HPDE6-E6E7 (cell line): ENCODE measurements around the gene RBM43.
"Not testable (repeated sequence)": the region's sequence is repeated elsewhere in the genome, so short reads cannot be mapped to it uniquely, and the experiment has no call there.

Source experiments
- DNase-seq: peaks from one replicate; pipeline ENCODE4 v3.0.0; 2011; ENCODE audit warnings: missing footprints; ENCODE audit errors: extremely low spot score

Gene RBM43

DNA sequence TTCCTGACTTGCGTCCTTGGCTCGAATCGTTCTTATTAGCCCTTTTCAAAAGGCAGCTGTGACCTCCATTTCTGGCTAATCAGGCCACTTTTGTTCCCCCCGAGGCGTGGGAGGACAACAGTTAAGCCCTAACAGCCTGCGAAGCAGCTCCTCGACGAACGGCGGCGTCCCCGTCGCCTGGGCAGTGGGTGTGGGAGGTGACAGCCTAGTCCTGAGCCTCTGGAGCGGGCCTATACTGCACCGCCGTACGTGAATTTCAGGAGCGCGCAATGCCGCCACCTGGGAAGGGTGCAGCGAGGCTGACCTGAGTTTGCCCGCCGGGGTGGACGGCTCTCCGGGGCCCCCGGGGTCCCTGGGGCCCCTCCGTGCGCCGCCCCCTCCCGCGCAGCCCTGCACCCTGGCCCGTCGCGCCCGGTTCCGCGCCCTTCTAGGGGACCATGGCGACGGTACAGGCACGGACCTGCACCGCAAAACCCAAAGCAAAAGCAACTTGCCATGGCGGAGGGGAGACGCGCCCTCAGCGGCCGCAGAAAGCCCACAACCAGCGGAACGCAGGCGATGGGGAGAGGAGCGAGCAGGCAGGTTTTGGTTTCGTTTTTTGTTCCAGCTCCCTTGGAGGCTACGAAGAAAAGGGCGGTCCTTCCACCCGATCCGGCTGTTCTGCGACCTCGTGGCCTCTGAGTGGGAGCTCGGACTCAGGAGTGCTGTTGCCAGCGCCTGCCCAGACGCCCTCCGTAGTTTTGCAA lies at the start of gene RBM43:
TSS of gene RBM43 (minus strand) at position 633 of the 746 bp plus-strand sequence. CDS start at position 497, 136 bp downstream.
- DNase-seq, result peak; percentile 88

GRCh38 chr2:151310313-151310712 lies 48.6 kb upstream of the RBM43 start:
- not testable (repeated sequence) for DNase-seq

- DNase-seq, result peak; percentile 46
Observed at GRCh38 chr2:151306621-151307020, 45.0 kb upstream of the RBM43 start.

DNA sequence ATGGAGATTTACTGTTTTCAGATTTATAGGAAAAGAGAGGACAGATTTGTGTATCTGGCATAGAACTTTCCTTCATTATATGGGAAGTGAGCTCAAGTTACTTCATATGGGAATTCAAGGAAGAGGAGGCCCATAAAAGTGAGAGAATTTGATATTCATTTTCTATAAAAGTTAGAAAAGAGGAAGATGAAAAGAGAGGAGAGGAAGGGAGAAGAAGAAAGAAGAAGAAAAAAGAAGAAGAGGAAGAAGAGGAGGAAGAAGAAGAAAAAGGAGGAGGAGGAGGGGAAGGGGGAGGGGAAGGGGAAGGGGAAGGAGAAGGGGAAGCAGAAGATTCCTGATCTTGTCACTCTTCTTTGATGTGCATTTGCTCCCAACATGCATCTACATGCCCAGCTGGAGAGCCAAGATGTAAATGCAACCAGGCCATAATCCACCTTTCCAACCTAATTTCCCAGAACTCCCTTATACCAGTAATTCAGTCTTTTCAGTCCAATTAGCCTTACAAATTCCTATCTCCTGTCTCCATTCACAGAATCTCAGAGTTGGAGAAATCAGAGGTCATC lies 43.5 kb upstream of the RBM43 start:
- DNase-seq, result no peak

GRCh38 chr2:151302879-151303278 lies 41.2 kb upstream of the RBM43 start:
- DNase-seq, result no peak

GRCh38 chr2:151302404-151302803 lies 40.7 kb upstream of the RBM43 start:
- DNase-seq, result no peak

GRCh38 chr2:151299920-151300539 lies 38.4 kb upstream of the RBM43 start:
- no peak for DNase-seq

GRCh38 chr2:151297882-151298281 lies 36.2 kb upstream of the RBM43 start:
- DNase-seq, result no peak

DNA sequence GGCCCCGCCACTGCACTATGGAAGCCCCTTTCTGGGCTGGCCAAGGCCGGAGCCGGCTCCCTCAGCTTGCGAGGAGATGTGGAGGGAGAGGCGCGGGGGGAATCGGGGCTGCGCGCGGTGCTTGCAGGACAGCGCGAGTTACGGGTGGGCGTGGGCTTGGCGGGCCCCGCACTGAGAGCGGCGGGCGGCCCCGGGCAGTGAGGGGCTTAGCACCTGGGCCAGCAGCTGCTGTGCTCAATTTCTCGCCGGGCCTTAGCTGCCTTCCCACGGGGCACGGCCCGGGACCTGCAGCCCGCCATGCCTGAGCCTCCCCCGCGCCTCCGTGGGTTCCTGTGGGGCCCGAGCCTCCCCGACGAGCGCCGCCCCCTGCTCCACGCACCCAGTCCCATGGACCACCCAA lies 34.3 kb upstream of the RBM43 start:
- not testable (repeated sequence) for DNase-seq

- no peak for DNase-seq
Observed at GRCh38 chr2:151292546-151292945, 30.9 kb upstream of the RBM43 start.

DNA sequence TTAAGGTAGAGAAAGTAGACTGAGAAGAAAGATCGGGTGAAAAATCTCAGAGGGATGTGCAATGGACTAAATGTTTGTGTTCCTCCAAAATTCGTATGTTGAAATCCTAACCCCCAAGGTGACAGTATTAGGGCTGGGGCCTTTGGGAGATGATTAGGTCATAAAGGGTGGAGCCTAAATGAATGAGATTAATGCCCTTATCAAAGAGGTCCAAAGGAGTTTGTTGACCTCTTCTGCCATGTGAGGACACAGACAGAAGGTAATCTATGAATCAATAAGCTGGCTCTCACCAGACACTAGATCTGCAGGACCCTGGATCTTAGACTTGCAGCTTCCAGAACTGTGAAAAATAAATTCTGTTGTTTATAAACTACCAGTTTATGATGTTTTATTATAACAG lies 30.5 kb upstream of the RBM43 start:
- DNase-seq, result no peak

GRCh38 chr2:151291224-151291623 lies 29.6 kb upstream of the RBM43 start:
- no peak for DNase-seq

GRCh38 chr2:151289972-151290866 lies 28.6 kb upstream of the RBM43 start:
- peak; percentile 39 for DNase-seq

- DNase-seq, result no peak
Observed at GRCh38 chr2:151287513-151288250, 26.0 kb upstream of the RBM43 start.

DNA sequence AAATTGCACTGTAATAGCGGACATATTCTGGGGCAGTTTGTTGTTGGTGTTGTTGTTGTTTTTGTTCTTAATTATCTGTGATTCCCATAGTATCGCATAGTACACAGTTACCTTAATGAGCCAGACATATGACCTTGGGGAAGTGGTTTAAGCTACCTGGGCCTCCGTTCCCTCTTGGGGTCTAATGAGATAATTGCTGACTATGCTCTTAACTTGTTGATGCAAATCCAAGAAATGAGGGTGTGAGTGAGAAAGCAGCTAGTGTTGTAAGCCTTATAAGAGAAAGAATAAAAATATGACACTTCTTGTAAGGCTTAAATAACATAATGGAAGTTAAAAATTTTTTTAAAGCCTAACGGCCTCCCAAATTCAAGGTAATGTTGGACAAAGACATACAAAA lies 20.7 kb upstream of the RBM43 start:
- DNase-seq, result no peak

DNA sequence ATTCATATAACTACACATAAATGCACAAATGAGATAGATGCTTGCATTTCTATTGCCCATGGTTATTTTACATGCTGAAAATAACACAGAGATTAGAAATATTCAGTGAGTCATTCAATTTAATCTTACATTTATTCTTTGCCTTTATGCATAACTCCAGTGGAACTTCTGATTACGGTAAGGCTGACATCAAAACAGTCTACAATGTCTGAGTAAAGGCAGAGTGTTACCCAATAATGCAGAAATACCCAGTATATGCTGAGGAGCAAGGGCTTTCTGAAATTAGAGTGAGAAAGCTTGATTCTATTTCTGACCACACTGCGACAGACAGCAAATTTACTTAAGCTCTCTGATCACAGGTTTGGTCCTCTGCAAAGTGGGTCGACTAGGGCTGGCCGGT lies 18.6 kb upstream of the RBM43 start:
- DNase-seq, result no peak

GRCh38 chr2:151278487-151278886 lies 16.8 kb upstream of the RBM43 start:
- no peak for DNase-seq

DNA sequence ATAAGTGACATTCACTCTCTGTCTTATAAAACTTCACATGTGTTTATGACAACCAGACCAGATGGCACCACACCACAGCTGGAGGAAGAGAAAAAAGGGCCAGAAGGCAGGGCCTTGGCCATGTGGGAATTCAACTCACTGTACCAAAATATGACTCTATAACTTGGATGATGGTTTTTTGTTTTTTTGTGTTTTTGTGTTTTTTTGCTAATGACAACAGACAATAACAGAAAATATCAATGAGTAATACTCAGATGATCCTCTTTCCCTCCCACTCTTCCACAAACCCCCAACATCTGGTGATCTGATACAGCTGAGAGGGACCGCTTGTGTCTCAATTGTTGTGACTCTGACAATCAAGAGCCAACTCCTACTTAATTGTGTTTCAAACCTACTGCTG lies 15.4 kb upstream of the RBM43 start:
- DNase-seq, result no peak

GRCh38 chr2:151275291-151275690 lies 13.6 kb upstream of the RBM43 start:
- no peak for DNase-seq

DNA sequence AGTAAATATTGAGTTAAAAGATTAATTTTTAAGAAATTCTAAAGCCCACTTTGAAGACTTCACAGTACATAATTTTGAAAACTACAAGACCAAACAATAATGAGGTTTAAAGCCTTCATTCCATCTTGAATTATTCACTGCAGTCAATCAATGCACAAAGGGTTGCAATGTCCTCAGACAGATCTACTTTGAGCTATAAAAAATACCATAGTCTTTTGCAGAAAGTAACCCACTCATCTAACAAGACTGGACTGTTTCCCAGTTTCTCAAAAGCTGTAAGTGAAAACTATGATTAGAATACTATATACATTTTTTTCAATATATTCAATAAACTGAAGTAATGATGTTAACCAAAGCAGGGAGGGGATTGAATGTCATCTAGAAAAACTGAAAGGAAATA lies 10.2 kb upstream of the RBM43 start:
- no peak for DNase-seq

GRCh38 chr2:151269798-151270568 lies 8.3 kb upstream of the RBM43 start:
- no peak for DNase-seq
